Mesenchymal stem cell (in vitro differentiated cells and primary cell): Measurements from ENCODE around the gene ZNF319.

Experiments used
- DNase-seq: peaks from one replicate; pipeline ENCODE4 v3.0.0-alpha.2; 2013
- H2AFZ ChIP-seq: one replicate; pipeline ENCODE4 v1.6.1; 2013; ENCODE audit warnings: low read depth, mild to moderate bottlenecking, control low read depth, inconsistent platforms, low read length, moderate library complexity
- H2AK5ac ChIP-seq: 2 replicates; pipeline ENCODE4 v1.6.1; 2013; ENCODE audit warnings: low read length, moderate library complexity, mild to moderate bottlenecking, inconsistent platforms; ENCODE audit not compliant: severe bottlenecking
- H2BK120ac ChIP-seq: one replicate; pipeline ENCODE4 v1.6.1; 2013; ENCODE audit warnings: low read depth, mild to moderate bottlenecking, inconsistent platforms, low read length, moderate library complexity
- H2BK12ac ChIP-seq, 2 experiments: one replicate each; pipeline ENCODE4 v1.6.1; 2013; ENCODE audit warnings: inconsistent platforms in 2 of 2, low read length in 2 of 2, mild to moderate bottlenecking in 2 of 2, moderate library complexity in 2 of 2, control low read depth in 1 of 2
- H2BK15ac ChIP-seq: one replicate; pipeline ENCODE4 v1.6.1; 2013; ENCODE audit warnings: mild to moderate bottlenecking, low read depth, inconsistent platforms; ENCODE audit not compliant: poor library complexity, severe bottlenecking
- H2BK5ac ChIP-seq: 2 replicates; pipeline ENCODE4 v1.6.1; 2013; ENCODE audit warnings: low read depth, mild to moderate bottlenecking, low read length, control low read depth, inconsistent platforms; ENCODE audit not compliant: poor library complexity, severe bottlenecking
- H3K14ac ChIP-seq, 2 experiments: one replicate each; pipeline ENCODE4 v1.6.1; 2013; ENCODE audit warnings: inconsistent platforms in 2 of 2, low read length in 2 of 2, control low read depth in 1 of 2, mild to moderate bottlenecking in 1 of 2, moderate library complexity in 1 of 2
- H3K18ac ChIP-seq, 2 experiments: one replicate each; pipeline ENCODE4 v1.6.1; 2013; ENCODE audit warnings: inconsistent platforms in 2 of 2, low read length in 2 of 2, control low read depth in 1 of 2, low read depth in 1 of 2, mild to moderate bottlenecking in 1 of 2
- H3K23ac ChIP-seq, 2 experiments: one replicate each; pipeline ENCODE4 v1.6.1; 2013; ENCODE audit warnings: inconsistent platforms in 2 of 2, low read length in 2 of 2, mild to moderate bottlenecking in 2 of 2, moderate library complexity in 2 of 2, control low read depth in 1 of 2
- H3K27ac ChIP-seq: 2 replicates; pipeline ENCODE4 v1.5.1; 2013; ENCODE audit warnings: mild to moderate bottlenecking, moderate library complexity, low read length, control low read depth, inconsistent platforms; ENCODE audit not compliant: poor library complexity, severe bottlenecking
- H3K27me3 ChIP-seq, 2 experiments: 2 replicates each; pipeline versions ENCODE4 v1.6.1 to v1.7.0; 2013; ENCODE audit warnings: low read length in 2 of 2, mild to moderate bottlenecking in 2 of 2, moderate library complexity in 2 of 2, control low read depth in 1 of 2, inconsistent platforms in 1 of 2; ENCODE audit not compliant: control insufficient read depth in 1 of 2, insufficient read depth in 1 of 2
- H3K36me3 ChIP-seq, 2 experiments: 2 replicates each; pipeline versions ENCODE4 v1.6.1 to v1.7.0; 2013; ENCODE audit warnings: low read length in 2 of 2, control low read depth in 1 of 2, inconsistent platforms in 1 of 2, low read depth in 1 of 2, mild to moderate bottlenecking in 1 of 2; ENCODE audit not compliant: insufficient read depth in 2 of 2, control insufficient read depth in 1 of 2
- H3K4ac ChIP-seq, 2 experiments: one replicate each; pipeline ENCODE4 v1.6.1; 2013; ENCODE audit warnings: inconsistent platforms in 2 of 2, low read length in 2 of 2, mild to moderate bottlenecking in 2 of 2, moderate library complexity in 2 of 2, control low read depth in 1 of 2, low read depth in 1 of 2
- H3K4me1 ChIP-seq: 2 replicates; pipeline ENCODE4 v1.6.1; 2013; ENCODE audit warnings: low read depth, low read length, control low read depth; ENCODE audit not compliant: control insufficient read depth, insufficient read depth
- H3K4me2 ChIP-seq: 2 replicates; pipeline ENCODE4 v1.6.1; 2013; ENCODE audit warnings: low read length, mild to moderate bottlenecking, inconsistent platforms; ENCODE audit not compliant: poor library complexity, severe bottlenecking
- H3K4me3 ChIP-seq, 2 experiments: 2 replicates each; pipeline versions ENCODE4 v1.5.1 to v1.7.0; 2013; ENCODE audit warnings: low read length in 2 of 2, mild to moderate bottlenecking in 2 of 2, control low read depth in 1 of 2, low read depth in 1 of 2; ENCODE audit not compliant: insufficient read depth in 1 of 2
- H3K79me1 ChIP-seq: replicated peaks from 2 replicates; pipeline ENCODE4 v1.6.1; 2013; ENCODE audit warnings: mild to moderate bottlenecking, control low read depth, low read length, inconsistent platforms; ENCODE audit not compliant: poor library complexity, severe bottlenecking
- H3K9ac ChIP-seq: 2 replicates; pipeline ENCODE4 v1.7.0; 2013; ENCODE audit warnings: mild to moderate bottlenecking, low read length, moderate library complexity
- H3K9me3 ChIP-seq: 2 replicates; pipeline ENCODE4 v1.7.0; 2013; ENCODE audit warnings: mild to moderate bottlenecking, low read length; ENCODE audit not compliant: control insufficient read depth
- H4K8ac ChIP-seq: one replicate; pipeline ENCODE4 v1.6.1; 2013; ENCODE audit warnings: inconsistent platforms, mild to moderate bottlenecking, low read length, moderate library complexity
- H4K91ac ChIP-seq: one replicate; pipeline ENCODE4 v1.6.1; 2013; ENCODE audit warnings: mild to moderate bottlenecking, low read length, inconsistent platforms
- WGBS: methylation state at CpG from one replicate; pipeline ENCODE4 v1.1.7; 2013; ENCODE audit warnings: mixed read lengths; 5-methylcytosine and 5-hydroxymethylcytosine counted together

Gene ZNF319

DNA sequence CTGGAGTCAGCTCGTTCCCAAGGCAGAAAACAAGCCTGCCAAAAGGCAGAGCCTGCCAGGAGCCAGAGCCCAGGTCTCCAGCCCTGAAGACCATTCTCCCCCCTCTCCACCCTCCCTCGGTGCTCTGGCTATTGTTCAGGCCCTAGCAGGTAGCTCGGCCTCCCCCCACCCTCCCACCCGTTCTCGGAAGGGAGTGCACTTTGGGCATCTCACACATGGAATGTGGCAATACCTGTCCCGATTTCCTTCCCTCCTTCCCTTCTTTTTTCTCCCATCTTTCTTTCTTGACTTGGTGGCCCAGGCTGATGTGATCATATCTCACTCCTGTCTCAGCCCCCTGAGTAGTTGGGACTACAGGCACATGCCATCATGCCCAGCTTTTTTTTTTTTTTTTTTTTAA, 41.9 kb downstream of the ZNF319 start:
- no peak overlapping the region for H2AFZ ChIP-seq
- no peak overlapping the region for H3K14ac ChIP-seq
- H3K9me3 ChIP-seq: no peaks in the 10 kb centered on the region
- H2BK12ac ChIP-seq: no peak overlapping the region
- H2BK15ac ChIP-seq: no peak overlapping the region
- no peak overlapping the region for H3K9ac ChIP-seq
- H4K91ac ChIP-seq: no peak overlapping the region
- H2BK120ac ChIP-seq: no peak overlapping the region
- H3K4me3 ChIP-seq: no peak overlapping the region
- no peaks in the 10 kb centered on the region for H3K79me1 ChIP-seq
- H2AK5ac ChIP-seq: no peak overlapping the region
- H3K36me3 ChIP-seq: no peaks in the 10 kb centered on the region
- DNase-seq: no peak
- 69% methylated on average over 6 of the region's 6 CpGs for WGBS
- H3K23ac ChIP-seq: no peak overlapping the region
- peaks cover 1% of the 10 kb centered on the region for H3K4me1 ChIP-seq
- H3K4me2 ChIP-seq: no peak overlapping the region
- H3K27ac ChIP-seq: no peak overlapping the region
- H3K4ac ChIP-seq: no peak overlapping the region
- no peak overlapping the region for H2BK5ac ChIP-seq
- H3K18ac ChIP-seq: no peak overlapping the region
- H3K27me3 ChIP-seq: peaks cover 48 to 92% of the 10 kb centered on the region in 2 experiments
- no peak overlapping the region for H4K8ac ChIP-seq

- H3K27ac ChIP-seq: no peak overlapping the region
- H4K91ac ChIP-seq: no peak overlapping the region
- H3K9ac ChIP-seq: no peak overlapping the region
- no peaks in the 10 kb centered on the region for H3K9me3 ChIP-seq
- no peak overlapping the region for H3K14ac ChIP-seq
- no peaks in the 10 kb centered on the region for H3K36me3 ChIP-seq
- H2BK120ac ChIP-seq: no peak overlapping the region
- H3K18ac ChIP-seq: no peak overlapping the region
- peaks cover 42 to 89% of the 10 kb centered on the region in 2 experiments for H3K27me3 ChIP-seq
- DNase-seq: no peak
- H3K4ac ChIP-seq: no peak overlapping the region
- H2AK5ac ChIP-seq: no peak overlapping the region
- no peak overlapping the region for H3K4me3 ChIP-seq
- H2BK5ac ChIP-seq: no peak overlapping the region
- WGBS: 71% methylated on average over 6 of the region's 8 CpGs
- H2BK15ac ChIP-seq: no peak overlapping the region
- no peak overlapping the region for H2AFZ ChIP-seq
- no peak overlapping the region for H4K8ac ChIP-seq
- H3K4me1 ChIP-seq: peaks cover 1% of the 10 kb centered on the region
- no peak overlapping the region for H3K4me2 ChIP-seq
- no peak overlapping the region for H3K23ac ChIP-seq
- no peak overlapping the region for H2BK12ac ChIP-seq
- H3K79me1 ChIP-seq: no peaks in the 10 kb centered on the region
Measured at GRCh38 chr16:57957673-57958392, 42.6 kb downstream of the ZNF319 start.

DNA sequence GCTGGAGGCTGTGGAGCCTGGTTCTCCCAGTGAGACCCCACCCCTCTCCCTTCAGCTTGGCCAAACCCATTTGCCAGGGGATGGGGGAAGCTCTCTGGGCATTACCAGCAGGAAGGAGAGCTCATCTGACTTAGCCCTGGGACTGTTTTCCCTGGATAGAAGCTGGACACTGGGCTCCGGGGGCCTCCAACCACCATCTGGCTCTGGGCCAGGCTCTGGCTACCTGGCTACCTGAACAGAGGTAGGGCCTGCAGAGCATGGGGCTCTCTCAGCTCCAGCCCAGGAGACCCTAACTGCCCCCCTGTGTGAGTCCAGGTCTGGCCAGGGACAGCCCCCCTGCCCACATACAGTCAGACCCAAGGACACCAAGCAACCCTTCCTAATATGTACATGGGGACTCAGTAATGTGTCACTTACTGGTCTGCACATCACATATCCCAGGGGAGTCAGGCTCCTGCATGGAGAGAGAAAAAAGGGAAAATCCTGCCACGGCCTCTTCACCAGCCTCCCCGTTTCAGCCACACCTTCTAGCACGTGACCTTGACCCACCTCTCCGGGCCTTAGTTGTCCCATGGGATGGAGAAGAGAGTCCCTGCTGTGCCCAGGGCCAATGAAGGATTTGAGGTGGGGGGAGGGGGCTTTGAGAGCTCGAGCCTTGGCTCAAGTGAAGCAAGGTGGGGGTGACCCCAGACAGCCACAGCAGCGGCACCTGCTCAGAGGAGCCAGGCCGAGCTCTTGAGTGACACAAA, 43.4 kb downstream of the ZNF319 start:
- Histone ChIP-seq H3K27me3 (peaks cover 35 to 89% of the 10 kb centered on the region in 2 experiments), H4K8ac (no peak overlapping the region), H2AK5ac (no peak overlapping the region), H3K9ac (no peak overlapping the region), H3K27ac (no peak overlapping the region), H2AFZ (no peak overlapping the region), H3K79me1 (no peaks in the 10 kb centered on the region), H3K4me1 (peaks cover 1% of the 10 kb centered on the region), H2BK120ac (no peak overlapping the region), H3K4me2 (no peak overlapping the region), H2BK5ac (no peak overlapping the region), H2BK15ac (no peak overlapping the region), H3K9me3 (no peaks in the 10 kb centered on the region), H3K36me3 (no peaks in the 10 kb centered on the region), H3K14ac (no peak overlapping the region), H3K4ac (no peak overlapping the region), H3K23ac (no peak overlapping the region), H3K18ac (no peak overlapping the region), H2BK12ac (no peak overlapping the region), H4K91ac (no peak overlapping the region), H3K4me3 (no peak overlapping the region)
- WGBS: 90% methylated on average over 7 of the region's 8 CpGs
- no peak for DNase-seq

GRCh38 chr16:57956270-57956808, 44.1 kb downstream of the ZNF319 start:
- Histone ChIP-seq H3K14ac (no peak overlapping the region), H2BK120ac (no peak overlapping the region), H4K8ac (no peak overlapping the region), H3K4me1 (peaks cover 1% of the 10 kb centered on the region), H3K9me3 (no peaks in the 10 kb centered on the region), H2AK5ac (no peak overlapping the region), H3K79me1 (no peaks in the 10 kb centered on the region), H3K27me3 (peaks cover 35 to 89% of the 10 kb centered on the region in 2 experiments), H3K36me3 (no peaks in the 10 kb centered on the region), H3K27ac (no peak overlapping the region), H2AFZ (no peak overlapping the region), H3K9ac (no peak overlapping the region), H4K91ac (no peak overlapping the region), H3K18ac (no peak overlapping the region), H2BK15ac (no peak overlapping the region), H2BK5ac (no peak overlapping the region), H3K4ac (no peak overlapping the region), H3K4me2 (no peak overlapping the region), H2BK12ac (no peak overlapping the region), H3K23ac (no peak overlapping the region), H3K4me3 (no peak overlapping the region)
- no peak for DNase-seq
- WGBS: 83% methylated on average over 8 of the region's 8 CpGs
